Peyer's patch (tissue), 4 donors: ENCODE measurements around the gene DLK1. TPM values are rescaled to one million over a fixed set of nuclear protein-coding genes. Genes with fewer than 3 reads are reported as not detected.

Experiments used
- DNase-seq, 3 donors: peaks; one replicate each; pipeline ENCODE4 v3.0.0-alpha.2; 2017 to 2019
- H3K27ac ChIP-seq, 4 donors: fragments of 200-600 bp; sonication (generic); one replicate each; pipeline ENCODE4 v1.5.1; 2016 to 2019
- H3K27me3 ChIP-seq, 2 donors: fragments of 200-600 bp; sonication (generic); one replicate each; pipeline ENCODE4 v1.5.1; 2019
- H3K36me3 ChIP-seq, 3 donors: fragments of 200-600 bp; sonication (generic); one replicate each; pipeline ENCODE4 v1.5.1; 2016 to 2019
- H3K4me1 ChIP-seq, 4 donors: fragments of 200-600 bp; sonication (generic); one replicate each; pipeline ENCODE4 v1.5.1; 2016 to 2019
- H3K4me3 ChIP-seq, 4 donors: fragments of 200-600 bp; sonication (generic); 1 replicate in 3 of 4; 2 replicates in 1 of 4; pipeline ENCODE4 v1.5.1; 2016 to 2019; ENCODE audit warnings: mild to moderate bottlenecking in 1 of 4
- H3K9me3 ChIP-seq, 4 donors: fragments of 200-600 bp; sonication (generic); one replicate each; pipeline ENCODE4 v1.5.1; 2016 to 2019; ENCODE audit warnings: mild to moderate bottlenecking in 1 of 4
- POLR2A ChIP-seq, 2 donors: fragments of 450-650 bp; IDR thresholded peaks; one replicate each; pipeline ENCODE4 v1.5.1; 2017; ENCODE audit warnings: antibody characterized with exemption in 2 of 2, mild to moderate bottlenecking in 2 of 2, moderate library complexity in 2 of 2
- total RNA-seq, 4 donors: library from RNA; depleted of rRNA; stranded (reverse); fragments of >200 nt; gene quantifications; one replicate each; pipeline ENCODE4 v1.1.0, GENCODE V29; 2016
- TF ChIP-seq, protein P1 (sequence below), 6 experiments: fragments of 450-650 bp in 4 of 6; fragments of 200-600 bp in 2 of 6; sonication (generic) in 1 of 6; IDR thresholded peaks; one replicate each; pipeline ENCODE4 v1.5.1; 2017 to 2019; ENCODE audit warnings: antibody characterized with exemption in 6 of 6, mild to moderate bottlenecking in 3 of 6, moderate library complexity in 1 of 6

The DLK1 gene
- total RNA-seq, 4 donors from 2014 or later = not detected

DNA sequence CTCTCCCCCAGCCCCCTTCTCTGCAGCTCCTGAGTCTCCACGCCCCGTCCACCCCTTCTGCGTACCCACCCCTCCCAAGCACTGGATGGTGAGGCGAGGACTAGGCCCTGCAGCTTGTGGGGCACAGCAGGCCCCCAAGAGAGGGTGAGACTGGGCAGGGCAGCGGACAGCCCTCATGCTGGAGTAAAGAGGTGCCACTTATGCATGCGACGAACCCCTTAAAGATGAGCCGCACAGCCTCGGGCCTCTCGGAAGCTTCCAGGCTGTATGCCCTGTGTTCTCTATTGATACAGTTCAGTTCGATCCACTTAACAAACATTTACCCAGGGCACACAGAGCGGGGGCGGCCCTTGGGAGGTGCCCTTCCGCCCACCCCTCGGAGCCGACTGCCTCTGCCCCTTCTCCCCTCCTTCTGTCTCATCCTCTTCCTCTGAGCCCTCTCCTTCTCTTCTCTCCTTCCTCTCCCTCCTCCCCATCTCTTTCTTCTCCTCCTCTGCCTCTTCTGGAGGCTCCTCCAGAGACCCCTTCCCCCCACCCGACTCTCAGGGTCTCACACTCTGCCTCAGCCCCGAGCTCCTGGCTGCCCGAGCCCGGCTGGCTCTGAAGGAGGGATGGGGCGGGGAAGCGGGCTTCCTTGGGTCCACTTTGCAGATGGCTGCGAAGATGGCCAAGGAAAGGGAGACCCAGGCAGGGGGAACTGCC, 32.7 kb upstream of the DLK1 start:
- no peak overlapping the region for H3K4me3 ChIP-seq
- TF ChIP-seq, protein P1, sequence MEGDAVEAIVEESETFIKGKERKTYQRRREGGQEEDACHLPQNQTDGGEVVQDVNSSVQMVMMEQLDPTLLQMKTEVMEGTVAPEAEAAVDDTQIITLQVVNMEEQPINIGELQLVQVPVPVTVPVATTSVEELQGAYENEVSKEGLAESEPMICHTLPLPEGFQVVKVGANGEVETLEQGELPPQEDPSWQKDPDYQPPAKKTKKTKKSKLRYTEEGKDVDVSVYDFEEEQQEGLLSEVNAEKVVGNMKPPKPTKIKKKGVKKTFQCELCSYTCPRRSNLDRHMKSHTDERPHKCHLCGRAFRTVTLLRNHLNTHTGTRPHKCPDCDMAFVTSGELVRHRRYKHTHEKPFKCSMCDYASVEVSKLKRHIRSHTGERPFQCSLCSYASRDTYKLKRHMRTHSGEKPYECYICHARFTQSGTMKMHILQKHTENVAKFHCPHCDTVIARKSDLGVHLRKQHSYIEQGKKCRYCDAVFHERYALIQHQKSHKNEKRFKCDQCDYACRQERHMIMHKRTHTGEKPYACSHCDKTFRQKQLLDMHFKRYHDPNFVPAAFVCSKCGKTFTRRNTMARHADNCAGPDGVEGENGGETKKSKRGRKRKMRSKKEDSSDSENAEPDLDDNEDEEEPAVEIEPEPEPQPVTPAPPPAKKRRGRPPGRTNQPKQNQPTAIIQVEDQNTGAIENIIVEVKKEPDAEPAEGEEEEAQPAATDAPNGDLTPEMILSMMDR (IDR thresholded peaks at IDR 0.05) = no peak
- TF ChIP-seq POLR2A (IDR thresholded peaks at IDR 0.05) = no peak
- no peaks in the 10 kb centered on the region for H3K9me3 ChIP-seq
- no peak for DNase-seq
- H3K4me1 ChIP-seq = no peaks in the 10 kb centered on the region
- no peaks in the 10 kb centered on the region for H3K36me3 ChIP-seq
- H3K27ac ChIP-seq = no peak overlapping the region
- H3K27me3 ChIP-seq = no peaks in the 10 kb centered on the region

DNA sequence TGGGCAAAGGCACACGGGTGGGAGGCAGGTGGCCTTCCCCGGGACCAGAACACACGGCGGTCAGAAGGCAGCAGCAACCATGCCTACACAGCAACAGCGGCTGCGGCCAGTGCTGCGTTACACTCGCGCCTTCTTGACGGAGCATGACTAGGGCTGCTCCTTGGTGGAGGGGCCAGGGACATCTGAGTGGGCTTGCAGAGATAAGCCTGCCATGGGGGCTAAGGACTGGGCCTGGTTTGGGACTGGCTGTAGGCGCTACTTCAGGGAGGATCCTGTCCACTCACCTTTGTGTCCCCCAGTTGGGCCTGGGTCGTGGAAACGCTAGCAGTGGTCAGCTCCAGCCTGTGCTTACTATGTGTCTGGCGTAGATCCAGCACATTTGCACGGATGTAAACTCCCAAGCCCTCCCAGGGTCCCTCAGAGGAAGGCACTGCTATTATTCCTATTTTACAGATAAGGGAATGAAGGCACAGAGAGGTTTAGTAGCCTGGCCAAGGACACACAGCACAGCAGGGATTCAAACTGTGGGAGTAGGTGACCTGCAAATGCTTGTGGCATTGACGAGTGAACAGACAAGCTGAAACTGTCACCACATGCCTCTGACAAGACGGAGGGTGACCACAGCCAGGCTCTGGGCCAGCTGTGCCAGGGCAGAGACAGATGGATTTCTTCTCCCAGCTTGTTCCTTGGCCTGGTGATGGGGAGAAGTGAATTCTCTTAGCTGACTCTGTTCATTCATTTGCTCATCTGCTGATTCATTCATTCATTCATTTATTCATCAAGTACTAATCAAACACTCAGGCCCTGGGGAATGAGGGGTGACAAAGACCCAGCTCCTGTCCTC, 31.9 kb upstream of the DLK1 start:
- Histone ChIP-seq H3K36me3 (no peaks in the 10 kb centered on the region), H3K4me1 (no peaks in the 10 kb centered on the region), H3K27me3 (no peaks in the 10 kb centered on the region), H3K9me3 (no peaks in the 10 kb centered on the region), H3K4me3 (no peak overlapping the region), H3K27ac (no peak overlapping the region)
- no peak for TF ChIP-seq POLR2A (IDR thresholded peaks at IDR 0.05)
- TF ChIP-seq, protein P1 (IDR thresholded peaks at IDR 0.05) = no peak
- DNase-seq = no peak

DNA sequence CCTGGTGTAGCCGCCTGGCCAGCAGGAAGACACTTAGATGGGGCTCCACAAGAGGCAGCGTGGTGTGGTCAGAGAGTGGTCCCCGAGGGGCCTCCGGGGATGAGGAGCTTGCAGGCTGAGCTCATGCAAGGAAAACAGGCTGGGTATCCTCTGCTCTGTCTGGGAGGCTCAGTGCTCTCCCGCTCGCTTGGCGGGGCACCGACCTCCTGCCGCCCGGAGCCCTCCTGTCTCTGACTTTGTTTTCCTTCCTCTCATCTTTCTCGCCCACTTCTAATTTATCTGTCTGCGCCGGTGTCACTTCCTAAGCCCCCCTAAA, 31.3 kb upstream of the DLK1 start:
- H3K27me3 ChIP-seq = no peaks in the 10 kb centered on the region
- TF ChIP-seq POLR2A (IDR thresholded peaks at IDR 0.05) = no peak
- TF ChIP-seq, protein P1 (IDR thresholded peaks at IDR 0.05) = no peak
- no peak overlapping the region for H3K27ac ChIP-seq
- DNase-seq = no peak
- no peak overlapping the region for H3K4me3 ChIP-seq
- no peaks in the 10 kb centered on the region for H3K36me3 ChIP-seq
- no peaks in the 10 kb centered on the region for H3K9me3 ChIP-seq
- no peaks in the 10 kb centered on the region for H3K4me1 ChIP-seq

DNA sequence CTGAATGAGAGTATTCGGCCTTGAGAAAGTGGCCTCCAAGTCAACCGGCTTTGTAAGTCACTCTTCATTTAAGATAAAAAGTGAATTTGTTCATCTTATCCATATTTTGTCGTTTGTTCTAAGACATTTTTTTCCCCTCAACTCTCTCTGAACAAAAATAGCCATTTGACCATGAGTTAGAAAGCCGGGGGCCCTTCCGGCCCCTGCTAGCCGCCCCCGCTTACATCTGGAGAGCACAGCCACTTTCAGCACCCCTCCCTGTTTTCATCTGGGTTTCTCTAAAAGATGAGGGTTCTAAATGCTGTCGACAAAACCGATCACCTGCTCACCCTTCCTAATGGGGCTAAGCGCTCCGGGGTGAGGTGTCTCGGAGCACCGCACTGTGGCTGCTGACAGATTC, 30.7 kb upstream of the DLK1 start:
- H3K4me1 ChIP-seq = no peaks in the 10 kb centered on the region
- H3K36me3 ChIP-seq = no peaks in the 10 kb centered on the region
- no peak overlapping the region for H3K4me3 ChIP-seq
- TF ChIP-seq, protein P1 (IDR thresholded peaks at IDR 0.05) = no peak
- no peak for TF ChIP-seq POLR2A (IDR thresholded peaks at IDR 0.05)
- H3K9me3 ChIP-seq = no peaks in the 10 kb centered on the region
- no peak overlapping the region for H3K27ac ChIP-seq
- no peaks in the 10 kb centered on the region for H3K27me3 ChIP-seq
- DNase-seq = no peak

DNA sequence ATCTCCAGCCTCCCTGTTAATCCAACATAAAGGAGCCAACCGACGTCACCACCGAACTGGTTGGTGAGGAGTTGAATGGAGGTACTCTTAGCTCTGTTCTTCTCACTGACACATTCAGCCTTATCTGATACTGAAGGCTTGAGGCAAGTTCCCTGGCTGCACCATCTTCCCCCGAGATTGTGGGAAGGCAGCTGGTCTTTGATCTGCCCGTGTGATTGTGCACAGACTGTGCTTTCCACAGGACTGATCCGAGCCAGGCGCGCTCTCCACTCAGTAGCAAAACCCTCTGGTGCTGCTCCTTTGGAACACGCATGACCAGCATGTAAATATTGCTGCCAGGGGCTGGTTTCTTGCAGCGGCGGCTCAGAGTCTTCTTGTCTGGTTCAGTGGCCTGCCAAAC, 30.1 kb upstream of the DLK1 start:
- H3K4me3 ChIP-seq = no peak overlapping the region
- no peaks in the 10 kb centered on the region for H3K27me3 ChIP-seq
- H3K27ac ChIP-seq = no peak overlapping the region
- no peaks in the 10 kb centered on the region for H3K9me3 ChIP-seq
- H3K4me1 ChIP-seq = no peaks in the 10 kb centered on the region
- no peak for TF ChIP-seq POLR2A (IDR thresholded peaks at IDR 0.05)
- TF ChIP-seq, protein P1 (IDR thresholded peaks at IDR 0.05) = no peak
- H3K36me3 ChIP-seq = no peaks in the 10 kb centered on the region
- DNase-seq = no peak
